ENCODE measurements around the gene ACSF3.
A peak's percentile ranks its signal among the peaks of the same experiment; 100 is the strongest.

ACSF3 gene

DNA sequence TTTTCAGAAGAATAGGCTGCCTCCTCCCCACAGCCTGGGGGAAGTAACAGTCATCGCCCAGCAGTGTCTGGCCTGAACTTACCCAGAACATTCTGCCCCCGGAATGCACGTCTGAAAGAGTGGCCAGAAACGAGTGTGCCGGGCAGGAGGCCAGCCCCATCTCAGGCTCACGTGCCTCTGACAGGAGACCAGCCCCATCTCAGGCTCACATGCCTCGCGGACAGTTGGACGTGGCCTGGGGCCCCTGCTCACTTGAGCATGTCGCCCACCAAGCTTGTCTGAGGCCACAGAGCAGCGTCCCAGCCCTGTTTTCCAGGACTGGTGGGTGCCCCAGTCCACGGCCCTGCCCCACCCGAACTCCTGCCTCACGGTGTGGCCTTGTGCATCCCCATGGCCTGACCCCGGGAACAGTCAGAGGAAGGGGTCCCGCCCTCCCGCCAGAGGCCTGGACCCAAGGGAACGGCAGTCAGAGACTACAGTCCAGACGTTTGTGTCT is 61.6 kb downstream of the ACSF3 start:
- H3K4me3 ChIP-seq (ENCODE audit: low read length) = no peak overlapping the region
- TF ChIP-seq, protein P1, sequence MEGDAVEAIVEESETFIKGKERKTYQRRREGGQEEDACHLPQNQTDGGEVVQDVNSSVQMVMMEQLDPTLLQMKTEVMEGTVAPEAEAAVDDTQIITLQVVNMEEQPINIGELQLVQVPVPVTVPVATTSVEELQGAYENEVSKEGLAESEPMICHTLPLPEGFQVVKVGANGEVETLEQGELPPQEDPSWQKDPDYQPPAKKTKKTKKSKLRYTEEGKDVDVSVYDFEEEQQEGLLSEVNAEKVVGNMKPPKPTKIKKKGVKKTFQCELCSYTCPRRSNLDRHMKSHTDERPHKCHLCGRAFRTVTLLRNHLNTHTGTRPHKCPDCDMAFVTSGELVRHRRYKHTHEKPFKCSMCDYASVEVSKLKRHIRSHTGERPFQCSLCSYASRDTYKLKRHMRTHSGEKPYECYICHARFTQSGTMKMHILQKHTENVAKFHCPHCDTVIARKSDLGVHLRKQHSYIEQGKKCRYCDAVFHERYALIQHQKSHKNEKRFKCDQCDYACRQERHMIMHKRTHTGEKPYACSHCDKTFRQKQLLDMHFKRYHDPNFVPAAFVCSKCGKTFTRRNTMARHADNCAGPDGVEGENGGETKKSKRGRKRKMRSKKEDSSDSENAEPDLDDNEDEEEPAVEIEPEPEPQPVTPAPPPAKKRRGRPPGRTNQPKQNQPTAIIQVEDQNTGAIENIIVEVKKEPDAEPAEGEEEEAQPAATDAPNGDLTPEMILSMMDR (IDR thresholded peaks at IDR 0.05; ENCODE audit: insufficient read depth, low read depth, low read length, missing control alignments) = no peak
- no peak for DNase-seq (ENCODE audit: low read depth)

DNA sequence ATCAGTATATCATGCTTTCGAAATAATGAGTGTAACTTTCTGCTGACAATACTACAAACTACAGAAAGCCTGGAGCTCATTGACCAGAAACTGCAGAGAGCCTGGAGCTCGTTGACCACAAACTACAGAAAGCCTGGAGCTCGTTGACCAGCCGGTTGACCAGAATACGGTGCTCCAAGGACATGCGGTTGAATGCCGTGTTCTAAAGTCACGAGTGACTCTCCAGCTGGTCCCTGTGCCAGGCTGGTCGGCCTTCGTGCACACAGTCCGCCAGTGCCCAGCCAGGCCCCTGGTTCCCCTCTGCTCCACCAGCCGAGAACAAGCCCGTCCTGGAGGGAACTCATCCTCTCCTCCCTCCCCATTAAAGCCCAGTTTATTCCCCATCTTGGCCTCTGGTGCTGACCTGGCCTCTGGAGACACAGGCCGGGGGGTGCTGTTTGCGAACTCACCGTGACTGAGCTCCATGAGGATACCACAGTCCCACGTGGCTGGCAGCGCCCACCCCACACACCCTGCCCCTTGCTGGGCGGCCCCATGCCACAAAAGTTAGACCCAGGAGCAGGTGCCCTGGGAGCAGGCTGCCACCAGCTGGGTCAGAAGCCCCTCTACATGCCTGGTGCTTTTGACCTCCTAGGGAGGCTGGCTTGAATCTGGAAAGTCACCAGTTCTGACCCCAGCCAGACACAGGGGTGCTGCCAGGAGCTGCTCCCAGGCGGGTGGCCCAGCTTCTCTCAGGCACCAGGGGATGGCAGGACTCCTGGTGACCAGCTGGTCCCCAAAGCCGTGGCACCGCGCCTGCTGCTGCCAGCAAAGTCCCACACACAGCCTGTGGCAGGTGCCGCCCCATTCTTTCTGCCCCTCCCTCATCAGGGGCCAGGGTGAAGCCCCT is 62.4 kb downstream of the ACSF3 start:
- no peak overlapping the region for H3K4me3 ChIP-seq (ENCODE audit: low read length)
- TF ChIP-seq, protein P1 (IDR thresholded peaks at IDR 0.05; ENCODE audit: insufficient read depth, low read depth, low read length, missing control alignments) = no peak
- DNase-seq (ENCODE audit: low read depth) = no peak

DNA sequence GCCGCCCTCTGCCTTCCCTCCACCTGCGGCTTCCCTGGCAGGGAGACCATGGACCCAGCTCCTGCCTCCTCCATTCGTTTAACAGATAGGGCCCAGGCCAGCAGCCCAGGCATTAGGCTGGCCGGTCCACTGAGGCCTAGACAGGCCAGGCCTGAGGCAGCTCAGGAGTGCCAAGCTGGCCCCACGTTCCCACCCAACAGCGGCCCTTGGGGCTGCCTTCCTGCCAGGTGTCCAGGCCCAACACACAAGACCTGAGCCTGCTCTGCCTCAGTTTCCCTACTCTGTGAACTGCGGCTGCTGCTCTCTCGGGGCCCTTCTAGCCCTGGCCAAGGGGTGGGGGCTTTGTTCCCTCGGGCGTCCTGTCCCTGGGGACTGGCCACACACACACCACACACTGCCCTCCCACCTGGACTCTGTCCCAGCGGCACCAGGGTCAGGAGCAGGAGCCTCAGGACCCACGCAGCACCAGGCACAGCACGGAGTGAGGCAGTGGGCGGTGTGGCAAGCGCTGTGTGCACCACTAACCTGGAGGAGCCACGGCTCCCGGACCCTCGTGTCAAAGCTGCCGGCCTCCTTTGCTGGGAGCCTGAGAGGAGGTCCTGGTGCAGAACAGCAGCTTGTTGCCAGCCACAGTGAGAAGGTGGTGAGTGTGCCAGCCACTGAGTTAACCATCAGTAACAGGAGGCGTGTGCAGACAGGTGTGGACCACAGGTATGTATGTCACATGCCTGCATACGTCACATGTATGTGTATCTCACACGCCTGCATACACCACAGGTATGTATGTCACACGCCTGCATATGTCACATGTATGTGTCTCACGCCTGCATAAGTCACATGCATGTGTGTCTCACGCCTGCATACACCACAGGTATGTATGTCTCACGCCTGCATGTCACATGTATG is 63.3 kb downstream of the ACSF3 start:
- no peak overlapping the region for H3K4me3 ChIP-seq (ENCODE audit: low read length)
- TF ChIP-seq, protein P1 (IDR thresholded peaks at IDR 0.05; ENCODE audit: insufficient read depth, low read depth, low read length, missing control alignments) = no peak

DNA sequence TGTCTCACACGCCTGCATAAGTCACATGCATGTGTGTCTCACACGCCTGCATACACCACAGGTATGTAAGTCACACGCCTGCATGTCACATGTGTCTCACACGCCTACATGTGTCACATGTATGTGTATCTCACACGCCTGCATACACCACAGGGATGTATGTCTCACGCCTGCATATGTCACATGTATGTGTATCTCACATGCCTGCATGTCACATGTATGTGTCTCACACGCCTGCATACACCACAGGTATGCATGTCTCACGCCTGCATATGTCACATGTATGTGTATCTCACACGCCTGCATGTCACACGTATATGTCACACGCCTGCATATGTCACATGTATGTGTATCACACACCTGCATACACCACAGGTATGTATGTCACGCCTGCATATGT is 64.1 kb downstream of the ACSF3 start:
- no peak for DNase-seq (ENCODE audit: low read depth)
- TF ChIP-seq, protein P1 (IDR thresholded peaks at IDR 0.05; ENCODE audit: insufficient read depth, low read depth, low read length, missing control alignments) = no peak
- no peak overlapping the region for H3K4me3 ChIP-seq (ENCODE audit: low read length)

More for the DNA sequence above, 63.3 kb downstream of the ACSF3 start:
- peak; percentile 25 for DNase-seq (ENCODE audit: low read depth)

DNA sequence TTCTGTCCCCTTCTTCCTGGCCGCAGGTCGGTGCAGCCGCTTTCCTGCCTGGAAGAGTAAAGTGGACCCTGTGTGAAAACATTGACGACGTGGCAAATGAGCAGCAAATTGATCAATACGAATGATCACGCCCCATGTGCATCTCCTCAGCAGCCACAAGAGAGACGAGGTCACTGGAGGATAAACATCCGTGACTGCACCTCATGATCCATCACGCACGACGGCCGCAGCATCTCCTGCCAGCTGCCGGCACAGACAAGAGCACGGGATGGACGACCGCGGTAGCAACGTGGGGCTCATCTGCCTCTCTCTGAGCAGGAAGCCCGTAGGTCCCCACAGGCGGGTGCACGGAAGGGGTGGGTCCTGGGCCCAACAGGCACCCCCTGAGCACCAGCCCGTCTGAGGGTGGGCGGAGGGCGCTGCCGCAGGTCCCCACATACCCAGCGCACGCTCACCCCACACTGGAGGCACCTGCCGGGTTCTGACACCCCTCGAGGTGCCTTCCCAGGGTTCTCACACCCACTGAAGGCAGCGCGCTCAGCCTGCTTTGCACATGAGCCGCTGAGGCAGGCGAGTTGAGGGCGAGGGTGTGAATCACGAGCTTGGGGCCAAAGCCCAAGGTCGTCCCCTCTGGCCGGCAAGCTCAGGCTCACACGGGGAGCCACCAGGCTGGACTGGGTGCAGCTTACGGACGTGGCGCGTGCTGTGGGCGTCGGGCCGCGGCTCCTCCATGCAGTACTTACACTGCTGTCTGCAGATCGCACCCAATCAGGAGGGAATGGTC is 65.6 kb downstream of the ACSF3 start:
- H3K4me3 ChIP-seq (ENCODE audit: low read length) = no peak overlapping the region
- TF ChIP-seq, protein P1 (IDR thresholded peaks at IDR 0.05; ENCODE audit: insufficient read depth, low read depth, low read length, missing control alignments) = no peak
- no peak for DNase-seq (ENCODE audit: low read depth)

DNA sequence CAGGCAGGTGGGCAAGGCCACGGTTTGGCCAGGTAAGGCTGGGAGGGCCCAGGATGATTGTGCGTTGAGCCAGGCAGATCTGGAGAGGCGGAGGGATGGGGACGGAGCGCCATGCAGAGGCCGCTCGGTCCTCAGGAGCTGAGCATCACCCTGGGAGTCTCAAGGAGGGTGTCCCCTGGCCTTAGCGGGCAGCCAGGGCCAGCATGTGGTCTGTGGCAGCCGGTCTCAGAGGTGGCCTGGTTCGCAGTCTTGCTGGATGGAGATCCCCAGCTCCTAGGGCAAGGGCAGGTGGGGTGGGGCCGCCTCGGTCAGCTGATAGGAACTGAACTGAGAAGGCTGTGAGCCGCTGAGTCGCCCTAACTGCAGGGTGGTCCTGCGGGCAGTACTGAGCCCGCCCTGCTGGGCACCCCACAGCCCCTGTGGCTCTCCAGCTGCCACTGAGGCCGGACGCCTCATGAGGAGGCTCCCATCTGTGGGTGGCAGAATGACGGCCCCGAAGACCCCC is 66.2 kb downstream of the ACSF3 start:
- H3K4me3 ChIP-seq (ENCODE audit: low read length) = no peak overlapping the region
- DNase-seq (ENCODE audit: low read depth) = no peak
- TF ChIP-seq, protein P1 (IDR thresholded peaks at IDR 0.05; ENCODE audit: insufficient read depth, low read depth, low read length, missing control alignments) = no peak

All from epithelial cell of esophagus (primary cell).